ENCODE results near the gene ATXN10. TPM values are rescaled to one million over a fixed set of nuclear protein-coding genes. Genes with fewer than 3 reads are reported as not detected.
A peak's percentile ranks its signal among the peaks of the same experiment; 100 is the strongest.

Gene ATXN10
- polyA plus RNA-seq, 3 donors = 60.1 to 106 (median 92.4) TPM

GRCh38 chr22:45775062-45775461 lies 103.4 kb downstream of the ATXN10 start:
- Histone ChIP-seq H3K4me1 (ENCODE audit: control insufficient read depth in 1 of 2, insufficient read depth in 2 of 2, low read length in 2 of 2) (no peaks in the 10 kb centered on the region), H3K36me3 (replicated peaks in 1 of 2; ENCODE audit: control insufficient read depth in 1 of 2, insufficient read depth in 2 of 2, low read length in 2 of 2) (peaks cover 0 to 29% of the 10 kb centered on the region in 2 donors), H4K20me1 (ENCODE audit: insufficient read depth, low read length) (peaks cover 18% of the 10 kb centered on the region), H3K4me3 (replicated peaks in 1 of 3; ENCODE audit: low read depth in 2 of 3, low read length in 3 of 3) (no peak overlapping the region), H3K9ac (ENCODE audit: insufficient read depth, low read length, poor library complexity, severe bottlenecking) (no peak overlapping the region), H3K27me3 (ENCODE audit: control insufficient read depth in 2 of 2, insufficient read depth in 2 of 2, low read length in 2 of 2) (no peaks in the 10 kb centered on the region), H3K4me2 (replicated peaks; ENCODE audit: extremely low read depth, low read length, poor library complexity, severe bottlenecking) (no peak overlapping the region), H2AFZ (ENCODE audit: insufficient read depth, low read depth, low read length, poor library complexity, severe bottlenecking) (no peak overlapping the region), H3K79me2 (ENCODE audit: insufficient read depth, low read length) (no peaks in the 10 kb centered on the region), H3K9me3 (replicated peaks in 1 of 2; ENCODE audit: control insufficient read depth in 1 of 2, insufficient read depth in 1 of 2, low read length in 2 of 2) (no peaks in the 10 kb centered on the region), H3K27ac (ENCODE audit: low read depth in 1 of 2, low read length in 2 of 2) (no peak overlapping the region)
- intact Hi-C loops (cut with micrococcal nuclease) = no loop called here
- TF ChIP-seq CTCF (IDR thresholded peaks at IDR 0.05) = no peak
- WGBS (ENCODE audit: insufficient coverage) = no CpG with 5 or more reads among the region's 1 CpG
- H3K27ac Mint-ChIP-seq = peak overlapping the region in 2 of 7 donors; percentile 4 to 38
- H3K27me3 Mint-ChIP-seq (ENCODE audit: low read depth in 3 of 3) = no peaks in the 10 kb centered on the region
- H3K36me3 Mint-ChIP-seq = peaks cover 18 to 41% of the 10 kb centered on the region in 2 donors
- H3K4me1 Mint-ChIP-seq = peaks cover 11% of the 10 kb centered on the region
- H3K9me3 Mint-ChIP-seq = peaks cover 0 to 5% (median 0%) of the 10 kb centered on the region in 7 donors
- DNase-seq = no peak
- H3K4me3 Mint-ChIP-seq = no peak overlapping the region

GRCh38 chr22:45775569-45776312 lies 104.1 kb downstream of the ATXN10 start:
- H4K20me1 ChIP-seq (ENCODE audit: insufficient read depth, low read length) = peaks cover 13% of the 10 kb centered on the region
- H3K27ac Mint-ChIP-seq = no peak overlapping the region
- H3K9me3 Mint-ChIP-seq = peaks cover 0 to 5% (median 0%) of the 10 kb centered on the region in 7 donors
- H3K27ac ChIP-seq (ENCODE audit: low read depth in 1 of 2, low read length in 2 of 2) = no peak overlapping the region
- 82% methylated on average over 10 of the region's 14 CpGs for WGBS (ENCODE audit: insufficient coverage)
- no peak overlapping the region for H3K4me2 ChIP-seq (replicated peaks; ENCODE audit: extremely low read depth, low read length, poor library complexity, severe bottlenecking)
- no peak for TF ChIP-seq CTCF (IDR thresholded peaks at IDR 0.05)
- peaks cover 11% of the 10 kb centered on the region for H3K4me1 Mint-ChIP-seq
- no peak for DNase-seq
- peaks cover 20 to 39% of the 10 kb centered on the region in 2 donors for H3K36me3 Mint-ChIP-seq
- H3K4me1 ChIP-seq (ENCODE audit: control insufficient read depth in 1 of 2, insufficient read depth in 2 of 2, low read length in 2 of 2) = no peaks in the 10 kb centered on the region
- intact Hi-C loops (cut with micrococcal nuclease) = no loop called here
- H3K9ac ChIP-seq (ENCODE audit: insufficient read depth, low read length, poor library complexity, severe bottlenecking) = no peak overlapping the region
- H3K79me2 ChIP-seq (ENCODE audit: insufficient read depth, low read length) = no peaks in the 10 kb centered on the region
- H3K27me3 Mint-ChIP-seq (ENCODE audit: low read depth in 3 of 3) = no peaks in the 10 kb centered on the region
- no peak overlapping the region for H2AFZ ChIP-seq (ENCODE audit: insufficient read depth, low read depth, low read length, poor library complexity, severe bottlenecking)
- H3K36me3 ChIP-seq (replicated peaks in 1 of 2; ENCODE audit: control insufficient read depth in 1 of 2, insufficient read depth in 2 of 2, low read length in 2 of 2) = peaks cover 0 to 24% of the 10 kb centered on the region in 2 donors
- H3K4me3 ChIP-seq (replicated peaks in 1 of 3; ENCODE audit: low read depth in 2 of 3, low read length in 3 of 3) = no peak overlapping the region
- no peaks in the 10 kb centered on the region for H3K9me3 ChIP-seq (replicated peaks in 1 of 2; ENCODE audit: control insufficient read depth in 1 of 2, insufficient read depth in 1 of 2, low read length in 2 of 2)
- no peaks in the 10 kb centered on the region for H3K27me3 ChIP-seq (ENCODE audit: control insufficient read depth in 2 of 2, insufficient read depth in 2 of 2, low read length in 2 of 2)
- no peak overlapping the region for H3K4me3 Mint-ChIP-seq

All from CD14-positive monocyte (primary cell).